Measurements from ENCODE around the gene SMAD9. TPM values are rescaled to one million over a fixed set of nuclear protein-coding genes. Genes with fewer than 3 reads are reported as not detected.

SMAD9 gene
- total RNA-seq, 2 donors from 2014 or later: 1.6 to 1.8 TPM

- peak overlapping the region in 1 of 2 donors; percentile 4 for H3K4me3 ChIP-seq
- ATAC-seq (no peak), DNase-seq (no peak)
- intact Hi-C loops (cut with DNase I): no loop called here
- H3K36me3 ChIP-seq (replicated peaks in 1 of 2; ENCODE audit: insufficient read depth in 1 of 2, low read depth in 2 of 2): no peaks in the 10 kb centered on the region
- peaks cover 14% of the 10 kb centered on the region for H3K4me1 ChIP-seq
- H3K27me3 ChIP-seq: no peaks in the 10 kb centered on the region
- no peak for TF ChIP-seq CTCF (IDR thresholded peaks at IDR 0.05)
- no peaks in the 10 kb centered on the region for H3K9me3 ChIP-seq
- no peak overlapping the region for H3K27ac ChIP-seq
- 34 to 40% methylated on average over 12 of the region's 12 CpGs for WGBS, 2 donors
Observed at GRCh38 chr13:36918246-36919131, 1.5 kb downstream of the SMAD9 start.

- Histone ChIP-seq H3K4me1 (peaks cover 14% of the 10 kb centered on the region), H3K9me3 (no peaks in the 10 kb centered on the region), H3K27ac (no peak overlapping the region), H3K36me3 (replicated peaks in 1 of 2; ENCODE audit: insufficient read depth in 1 of 2, low read depth in 2 of 2) (no peaks in the 10 kb centered on the region), H3K4me3 (no peak overlapping the region), H3K27me3 (no peaks in the 10 kb centered on the region)
- ATAC-seq (no peak), DNase-seq (no peak)
- WGBS, 2 donors: 66 to 74% methylated on average over 3 of the region's 3 CpGs
- intact Hi-C loops (cut with DNase I): no loop called here
- TF ChIP-seq POLR2A (IDR thresholded peaks at IDR 0.05): no peak
- TF ChIP-seq CTCF (IDR thresholded peaks at IDR 0.05): no peak
Observed at GRCh38 chr13:36917311-36917710, 2.7 kb downstream of the SMAD9 start.

- no peaks in the 10 kb centered on the region for H3K27me3 ChIP-seq
- no peak for ATAC-seq
- 76 to 87% methylated on average over 6 of the region's 6 CpGs for WGBS, 2 donors
- H3K27ac ChIP-seq: no peak overlapping the region
- H3K4me3 ChIP-seq: no peak overlapping the region
- no peaks in the 10 kb centered on the region for H3K36me3 ChIP-seq (replicated peaks in 1 of 2; ENCODE audit: insufficient read depth in 1 of 2, low read depth in 2 of 2)
- no peaks in the 10 kb centered on the region for H3K9me3 ChIP-seq
- TF ChIP-seq POLR2A (IDR thresholded peaks at IDR 0.05): no peak
- TF ChIP-seq CTCF (IDR thresholded peaks at IDR 0.05): no peak
- no peak for DNase-seq
- peaks cover 14% of the 10 kb centered on the region for H3K4me1 ChIP-seq
- intact Hi-C loops (cut with DNase I): no loop called here
Observed at GRCh38 chr13:36915896-36916640, 4.0 kb downstream of the SMAD9 start.

- Histone ChIP-seq H3K4me1 (peaks cover 10% of the 10 kb centered on the region), H3K4me3 (no peak overlapping the region), H3K27ac (no peak overlapping the region), H3K9me3 (no peaks in the 10 kb centered on the region), H3K27me3 (no peaks in the 10 kb centered on the region), H3K36me3 (replicated peaks in 1 of 2; ENCODE audit: insufficient read depth in 1 of 2, low read depth in 2 of 2) (no peaks in the 10 kb centered on the region)
- no peak for DNase-seq
- no peak for TF ChIP-seq POLR2A (IDR thresholded peaks at IDR 0.05)
- no peak for TF ChIP-seq CTCF (IDR thresholded peaks at IDR 0.05)
- 65 to 70% methylated on average over 5 of the region's 5 CpGs for WGBS, 2 donors
- intact Hi-C loops (cut with DNase I): no loop called here
- no peak for ATAC-seq
Observed at GRCh38 chr13:36915106-36915505, 4.9 kb downstream of the SMAD9 start.
